Retina (tissue), 1 donor: ENCODE data around the gene ZNF346.

Experiments used
- DNase-seq: peaks from one replicate; pipeline ENCODE4 v3.0.0-alpha.2; 2016

ZNF346 gene

GRCh38 chr5:177124486-177124991 is 102.0 kb downstream of the ZNF346 start:
- no peak for DNase-seq

- no peak for DNase-seq
These were observed 104.3 kb downstream of the ZNF346 start for GRCh38 chr5:177126771-177127170.

GRCh38 chr5:177128551-177128981 is 106.1 kb downstream of the ZNF346 start:
- no peak for DNase-seq

GRCh38 chr5:177130211-177131018 is 107.9 kb downstream of the ZNF346 start:
- DNase-seq: no peak
